DND-41 (cell line): Measurements from ENCODE around the gene PIN4.

Experiments
- EZH2 ChIP-seq: IDR thresholded peaks from 3 replicates; pipeline ENCODE4 v1.6.1; 2012; ENCODE audit warnings: borderline replicate concordance, low read depth, mild to moderate bottlenecking, moderate library complexity, low read length, inconsistent platforms; ENCODE audit not compliant: severe bottlenecking
- TF ChIP-seq, protein P1 (sequence below): IDR thresholded peaks from 2 replicates; pipeline ENCODE4 v1.5.1; 2012; ENCODE audit warnings: borderline replicate concordance, low read length, moderate library complexity, mild to moderate bottlenecking; ENCODE audit not compliant: poor library complexity, severe bottlenecking; ENCODE audit errors: extremely low read depth

DNA sequence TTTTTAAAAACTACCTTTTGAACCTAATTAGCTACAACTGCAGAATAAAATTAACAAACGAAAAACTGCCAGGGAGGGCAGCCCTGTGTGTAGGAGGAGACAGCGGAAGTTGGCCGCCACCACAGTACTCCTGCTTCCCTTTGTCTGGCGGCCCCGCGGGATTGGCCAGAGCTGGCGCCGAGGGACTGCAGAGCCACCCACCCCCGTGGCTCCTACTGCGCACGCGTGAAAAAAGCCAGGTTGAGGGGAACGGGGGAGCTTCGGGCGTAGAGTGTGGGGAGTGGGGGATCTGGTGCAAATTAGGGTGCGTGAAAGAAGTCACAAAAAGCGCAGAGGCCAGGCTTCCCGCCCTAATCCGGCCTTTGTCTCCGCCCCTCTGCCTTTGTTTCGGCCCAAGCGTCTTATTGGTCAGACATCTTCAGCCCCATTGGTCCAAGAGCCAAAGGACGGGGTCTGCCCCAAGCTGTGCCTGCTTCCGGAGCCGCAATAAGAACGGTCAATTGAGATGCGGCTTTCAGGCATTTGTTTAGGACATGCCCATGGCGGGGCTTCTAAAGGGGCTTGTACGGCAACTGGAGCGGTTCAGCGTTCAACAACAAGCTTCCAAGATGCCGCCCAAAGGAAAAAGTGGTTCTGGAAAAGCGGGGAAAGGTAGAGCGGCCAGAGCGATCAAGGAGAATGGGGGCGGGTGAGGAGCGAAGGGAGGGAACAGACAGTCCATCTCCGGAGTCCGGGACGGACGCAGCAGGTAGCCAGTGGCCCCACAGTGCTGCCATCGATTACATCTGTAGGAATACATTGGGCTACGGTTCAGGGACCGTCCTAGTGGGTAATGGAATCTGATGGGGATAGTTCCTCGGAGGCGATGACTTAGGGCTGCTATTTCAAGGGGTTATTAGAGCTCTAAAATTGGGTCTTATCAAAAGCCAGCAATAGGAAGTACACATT, at the start of gene PIN4:
- TF ChIP-seq EZH2, result no peak
- TF ChIP-seq, protein P1, sequence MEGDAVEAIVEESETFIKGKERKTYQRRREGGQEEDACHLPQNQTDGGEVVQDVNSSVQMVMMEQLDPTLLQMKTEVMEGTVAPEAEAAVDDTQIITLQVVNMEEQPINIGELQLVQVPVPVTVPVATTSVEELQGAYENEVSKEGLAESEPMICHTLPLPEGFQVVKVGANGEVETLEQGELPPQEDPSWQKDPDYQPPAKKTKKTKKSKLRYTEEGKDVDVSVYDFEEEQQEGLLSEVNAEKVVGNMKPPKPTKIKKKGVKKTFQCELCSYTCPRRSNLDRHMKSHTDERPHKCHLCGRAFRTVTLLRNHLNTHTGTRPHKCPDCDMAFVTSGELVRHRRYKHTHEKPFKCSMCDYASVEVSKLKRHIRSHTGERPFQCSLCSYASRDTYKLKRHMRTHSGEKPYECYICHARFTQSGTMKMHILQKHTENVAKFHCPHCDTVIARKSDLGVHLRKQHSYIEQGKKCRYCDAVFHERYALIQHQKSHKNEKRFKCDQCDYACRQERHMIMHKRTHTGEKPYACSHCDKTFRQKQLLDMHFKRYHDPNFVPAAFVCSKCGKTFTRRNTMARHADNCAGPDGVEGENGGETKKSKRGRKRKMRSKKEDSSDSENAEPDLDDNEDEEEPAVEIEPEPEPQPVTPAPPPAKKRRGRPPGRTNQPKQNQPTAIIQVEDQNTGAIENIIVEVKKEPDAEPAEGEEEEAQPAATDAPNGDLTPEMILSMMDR, result no peak
